ENCODE results near the gene ZNF446. TPM values are rescaled to one million over a fixed set of nuclear protein-coding genes. Genes with fewer than 3 reads are reported as not detected.

ZNF446 gene
- total and polyA plus RNA-seq, 9 of the 15 experiments (the other 6 are each of a cell fraction or from before 2014, with no cell fraction given), result 0.07 to 4.8 (median 1.2) TPM

GRCh38 chr19:58519355-58520256 is 43.5 kb downstream of the ZNF446 start, which contains the start of gene ZBTB45 (continued):
- TF ChIP-seq FOXM1 (IDR thresholded peaks at IDR 0.05; ENCODE audit: low read depth) (peak; percentile 36; the same call in 1 of the 2 replicates), FOXM1 (CRISPR knock-in tag; IDR thresholded peaks at IDR 0.05; ENCODE audit: low read depth) (peak; percentile 95; the same call in 1 of the 2 replicates), STAG1 (CRISPR knock-in tag; IDR thresholded peaks at IDR 0.05; ENCODE audit: borderline replicate concordance) (peak; percentile 91), SUPT5H (IDR thresholded peaks at IDR 0.05) (peak; percentile 84), SRSF1 (IDR thresholded peaks at IDR 0.05; ENCODE audit: low read depth, low read length) (no peak), POU5F1 (IDR thresholded peaks at IDR 0.05; ENCODE audit: borderline replicate concordance, low read depth, low read length, partially characterized antibody) (peak; percentile 14), SFPQ (IDR thresholded peaks at IDR 0.05; ENCODE audit: low read depth, low read length) (no peak), ESRRA (IDR thresholded peaks at IDR 0.05; ENCODE audit: borderline replicate concordance, low read depth) (peak; percentile 91), TFAP4 (CRISPR knock-in tag; IDR thresholded peaks at IDR 0.05; ENCODE audit: borderline replicate concordance) (peak; percentile 91), JUNB (CRISPR knock-in tag; conservative IDR thresholded peaks at IDR 0.05) (0 out of 2 replicates have a peak, but pooled peaks have one; percentile 14), TCFL5 (CRISPR knock-in tag; conservative IDR thresholded peaks at IDR 0.05) (no peak), ZNF124 (CRISPR knock-in tag; IDR thresholded peaks at IDR 0.05) (no peak), RNF2 (IDR thresholded peaks at IDR 0.05) (peak; percentile 90; the same call in 1 of the 2 replicates), PTBP1 (IDR thresholded peaks at IDR 0.05; ENCODE audit: low read depth, low read length) (peak; percentile 64; the same call in 1 of the 2 replicates), ZNF76 (CRISPR knock-in tag; IDR thresholded peaks at IDR 0.05; ENCODE audit: borderline replicate concordance) (peak; percentile 73; the same call in 1 of the 2 replicates), MCM5 (IDR thresholded peaks at IDR 0.05; ENCODE audit: low read depth) (no peak), GATA2 (CRISPR knock-in tag; IDR thresholded peaks at IDR 0.05) (no peak), ZKSCAN3 (CRISPR knock-in tag; IDR thresholded peaks at IDR 0.05) (no peak)
- TF ChIP-seq, protein P1, sequence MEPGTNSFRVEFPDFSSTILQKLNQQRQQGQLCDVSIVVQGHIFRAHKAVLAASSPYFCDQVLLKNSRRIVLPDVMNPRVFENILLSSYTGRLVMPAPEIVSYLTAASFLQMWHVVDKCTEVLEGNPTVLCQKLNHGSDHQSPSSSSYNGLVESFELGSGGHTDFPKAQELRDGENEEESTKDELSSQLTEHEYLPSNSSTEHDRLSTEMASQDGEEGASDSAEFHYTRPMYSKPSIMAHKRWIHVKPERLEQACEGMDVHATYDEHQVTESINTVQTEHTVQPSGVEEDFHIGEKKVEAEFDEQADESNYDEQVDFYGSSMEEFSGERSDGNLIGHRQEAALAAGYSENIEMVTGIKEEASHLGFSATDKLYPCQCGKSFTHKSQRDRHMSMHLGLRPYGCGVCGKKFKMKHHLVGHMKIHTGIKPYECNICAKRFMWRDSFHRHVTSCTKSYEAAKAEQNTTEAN (CRISPR knock-in tag; IDR thresholded peaks at IDR 0.05), result peak; percentile 74; the same call in 1 of the 2 replicates
- TF ChIP-seq, protein P2, sequence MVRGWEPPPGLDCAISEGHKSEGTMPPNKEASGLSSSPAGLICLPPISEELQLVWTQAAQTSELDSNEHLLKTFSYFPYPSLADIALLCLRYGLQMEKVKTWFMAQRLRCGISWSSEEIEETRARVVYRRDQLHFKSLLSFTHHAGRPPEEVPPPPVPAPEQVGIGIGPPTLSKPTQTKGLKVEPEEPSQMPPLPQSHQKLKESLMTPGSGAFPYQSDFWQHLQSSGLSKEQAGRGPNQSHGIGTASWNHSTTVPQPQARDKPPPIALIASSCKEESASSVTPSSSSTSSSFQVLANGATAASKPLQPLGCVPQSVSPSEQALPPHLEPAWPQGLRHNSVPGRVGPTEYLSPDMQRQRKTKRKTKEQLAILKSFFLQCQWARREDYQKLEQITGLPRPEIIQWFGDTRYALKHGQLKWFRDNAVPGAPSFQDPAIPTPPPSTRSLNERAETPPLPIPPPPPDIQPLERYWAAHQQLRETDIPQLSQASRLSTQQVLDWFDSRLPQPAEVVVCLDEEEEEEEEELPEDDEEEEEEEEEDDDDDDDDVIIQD (CRISPR knock-in tag; IDR thresholded peaks at IDR 0.05), result no peak
- TF ChIP-seq, protein P3, sequence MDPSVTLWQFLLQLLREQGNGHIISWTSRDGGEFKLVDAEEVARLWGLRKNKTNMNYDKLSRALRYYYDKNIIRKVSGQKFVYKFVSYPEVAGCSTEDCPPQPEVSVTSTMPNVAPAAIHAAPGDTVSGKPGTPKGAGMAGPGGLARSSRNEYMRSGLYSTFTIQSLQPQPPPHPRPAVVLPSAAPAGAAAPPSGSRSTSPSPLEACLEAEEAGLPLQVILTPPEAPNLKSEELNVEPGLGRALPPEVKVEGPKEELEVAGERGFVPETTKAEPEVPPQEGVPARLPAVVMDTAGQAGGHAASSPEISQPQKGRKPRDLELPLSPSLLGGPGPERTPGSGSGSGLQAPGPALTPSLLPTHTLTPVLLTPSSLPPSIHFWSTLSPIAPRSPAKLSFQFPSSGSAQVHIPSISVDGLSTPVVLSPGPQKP (CRISPR knock-in tag; IDR thresholded peaks at IDR 0.05), result no peak; the same call in 1 of the 2 replicates
